Measurements from ENCODE around the gene GAL3ST3.

GAL3ST3 gene

DNA sequence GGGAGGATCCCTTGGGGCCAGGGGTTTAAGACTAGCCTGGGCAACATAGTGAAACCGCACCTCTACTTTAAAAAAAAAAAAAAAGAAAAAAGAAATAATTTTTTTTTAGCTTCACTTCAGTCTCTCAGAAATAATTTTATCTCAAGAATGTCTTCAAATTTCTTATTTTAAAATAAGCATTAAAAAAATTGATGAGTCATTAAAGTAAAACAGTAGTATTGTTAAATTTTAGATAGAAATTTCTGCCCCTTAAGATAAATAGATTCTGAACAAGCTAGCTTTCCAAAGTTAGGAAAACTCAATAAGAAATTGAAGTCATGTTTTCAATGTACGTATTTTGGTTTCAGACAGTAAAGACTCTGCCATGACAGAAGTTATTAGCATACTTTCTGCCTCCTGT, 13.4 kb upstream of the GAL3ST3 start:
- no peaks in the 10 kb centered on the region for H3K27me3 ChIP-seq
- no peak overlapping the region for H3K4me3 ChIP-seq (ENCODE audit: low read depth in 1 of 2, low read length in 1 of 2)
- TF ChIP-seq, protein P1, sequence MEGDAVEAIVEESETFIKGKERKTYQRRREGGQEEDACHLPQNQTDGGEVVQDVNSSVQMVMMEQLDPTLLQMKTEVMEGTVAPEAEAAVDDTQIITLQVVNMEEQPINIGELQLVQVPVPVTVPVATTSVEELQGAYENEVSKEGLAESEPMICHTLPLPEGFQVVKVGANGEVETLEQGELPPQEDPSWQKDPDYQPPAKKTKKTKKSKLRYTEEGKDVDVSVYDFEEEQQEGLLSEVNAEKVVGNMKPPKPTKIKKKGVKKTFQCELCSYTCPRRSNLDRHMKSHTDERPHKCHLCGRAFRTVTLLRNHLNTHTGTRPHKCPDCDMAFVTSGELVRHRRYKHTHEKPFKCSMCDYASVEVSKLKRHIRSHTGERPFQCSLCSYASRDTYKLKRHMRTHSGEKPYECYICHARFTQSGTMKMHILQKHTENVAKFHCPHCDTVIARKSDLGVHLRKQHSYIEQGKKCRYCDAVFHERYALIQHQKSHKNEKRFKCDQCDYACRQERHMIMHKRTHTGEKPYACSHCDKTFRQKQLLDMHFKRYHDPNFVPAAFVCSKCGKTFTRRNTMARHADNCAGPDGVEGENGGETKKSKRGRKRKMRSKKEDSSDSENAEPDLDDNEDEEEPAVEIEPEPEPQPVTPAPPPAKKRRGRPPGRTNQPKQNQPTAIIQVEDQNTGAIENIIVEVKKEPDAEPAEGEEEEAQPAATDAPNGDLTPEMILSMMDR (IDR thresholded peaks at IDR 0.05) = no peak
- H3K36me3 ChIP-seq = peaks cover 94% of the 10 kb centered on the region
- H3K9me3 ChIP-seq = no peaks in the 10 kb centered on the region
- H3K4me1 ChIP-seq (ENCODE audit: control insufficient read depth in 1 of 2, insufficient read depth in 1 of 2, low read depth in 1 of 2, low read length in 1 of 2) = peaks cover 0 to 3% of the 10 kb centered on the region in 2 experiments
- H3K27ac ChIP-seq = no peak overlapping the region

DNA sequence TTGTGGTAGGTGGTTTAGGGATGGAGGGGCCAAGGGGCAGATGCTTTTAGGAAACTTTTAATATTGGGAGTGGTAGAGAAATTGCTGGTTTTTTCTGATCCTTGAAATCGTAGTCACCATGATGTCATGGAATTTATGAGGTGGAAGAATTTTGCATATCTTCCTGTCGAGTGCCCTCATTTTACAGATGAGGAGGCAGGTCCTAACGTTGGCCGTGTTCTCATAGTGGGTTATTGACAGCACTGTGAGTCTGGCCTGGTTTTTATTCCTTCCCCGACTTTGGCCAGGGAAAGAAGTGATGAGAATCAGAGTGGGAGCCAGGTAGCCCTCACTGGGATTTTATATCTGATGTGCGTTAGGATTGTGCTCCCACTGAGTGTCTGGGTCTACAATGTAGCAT, 12.3 kb upstream of the GAL3ST3 start:
- H3K27ac ChIP-seq = no peak overlapping the region
- H3K4me1 ChIP-seq (ENCODE audit: control insufficient read depth in 1 of 2, insufficient read depth in 1 of 2, low read depth in 1 of 2, low read length in 1 of 2) = no peaks in the 10 kb centered on the region
- no peaks in the 10 kb centered on the region for H3K9me3 ChIP-seq
- no peak overlapping the region for H3K4me3 ChIP-seq (ENCODE audit: low read depth in 1 of 2, low read length in 1 of 2)
- TF ChIP-seq, protein P1 (IDR thresholded peaks at IDR 0.05) = no peak
- no peaks in the 10 kb centered on the region for H3K27me3 ChIP-seq
- H3K36me3 ChIP-seq = peaks cover 94% of the 10 kb centered on the region

DNA sequence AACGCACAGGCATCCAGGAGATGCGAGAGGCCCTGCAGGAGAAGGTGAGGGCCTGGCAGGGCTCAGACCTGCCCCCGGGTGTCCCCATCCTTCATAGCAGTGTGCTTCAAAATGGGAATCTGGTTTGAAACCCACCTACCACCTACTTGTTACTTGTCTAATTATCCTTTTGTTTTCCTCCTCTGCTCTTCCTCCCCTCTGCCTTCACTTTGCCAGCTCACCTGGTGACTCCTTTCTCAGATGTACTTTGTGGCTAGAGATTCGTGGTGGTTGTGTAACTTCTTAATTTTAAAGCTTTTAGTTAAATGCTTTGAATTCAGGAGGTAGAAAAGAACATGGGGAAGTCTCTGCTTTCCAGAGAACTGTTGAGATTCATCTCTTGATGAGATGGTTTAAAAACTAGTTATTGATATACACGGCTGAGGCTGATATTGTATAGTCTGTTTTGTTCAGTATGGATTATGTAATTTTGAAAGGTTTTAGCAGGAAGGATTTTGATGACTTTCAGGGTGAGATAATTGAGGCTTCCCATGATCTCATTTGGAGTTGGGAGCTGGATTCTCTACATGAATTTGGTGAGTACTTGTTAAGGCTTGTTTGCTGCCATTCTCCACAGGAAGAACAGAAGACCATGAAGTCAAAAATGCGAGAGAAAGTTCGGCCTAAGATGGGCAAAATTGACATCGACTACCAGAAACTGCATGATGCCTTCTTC, 11.2 kb upstream of the GAL3ST3 start:
- H3K27me3 ChIP-seq = no peaks in the 10 kb centered on the region
- no peaks in the 10 kb centered on the region for H3K9me3 ChIP-seq
- H3K36me3 ChIP-seq = peaks cover 97% of the 10 kb centered on the region
- TF ChIP-seq, protein P1 (IDR thresholded peaks at IDR 0.05) = no peak
- no peak overlapping the region for H3K4me3 ChIP-seq (ENCODE audit: low read depth in 1 of 2, low read length in 1 of 2)
- no peaks in the 10 kb centered on the region for H3K4me1 ChIP-seq (ENCODE audit: control insufficient read depth in 1 of 2, insufficient read depth in 1 of 2, low read depth in 1 of 2, low read length in 1 of 2)
- H3K27ac ChIP-seq = no peak overlapping the region

DNA sequence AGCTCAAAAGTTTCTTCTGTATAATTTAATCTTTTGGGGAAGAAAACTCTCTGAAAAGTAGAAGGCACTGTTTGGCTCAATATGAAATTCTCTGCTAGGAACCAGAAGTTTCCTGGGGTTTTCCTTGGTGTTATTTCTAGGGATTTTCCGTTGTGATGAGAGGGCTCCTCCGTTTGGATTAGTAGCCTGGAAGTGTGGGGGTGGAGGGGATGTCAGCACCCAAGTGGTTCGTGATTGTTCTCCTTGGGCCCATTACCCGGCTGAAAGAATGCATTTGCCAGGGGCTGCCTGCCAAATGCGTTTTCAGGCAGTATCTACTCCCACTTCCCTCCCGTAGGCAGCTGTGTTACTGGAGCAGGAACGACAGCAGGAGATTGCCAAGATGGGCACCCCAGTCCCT, 7.5 kb upstream of the GAL3ST3 start:
- Histone ChIP-seq H3K4me3 (ENCODE audit: low read depth in 1 of 2, low read length in 1 of 2) (no peak overlapping the region), H3K4me1 (ENCODE audit: control insufficient read depth in 1 of 2, insufficient read depth in 1 of 2, low read depth in 1 of 2, low read length in 1 of 2) (peaks cover 13 to 14% of the 10 kb centered on the region in 2 experiments), H3K9me3 (no peaks in the 10 kb centered on the region), H3K36me3 (peaks cover 76% of the 10 kb centered on the region), H3K27me3 (no peaks in the 10 kb centered on the region), H3K27ac (no peak overlapping the region)
- TF ChIP-seq, protein P1 (IDR thresholded peaks at IDR 0.05) = no peak

DNA sequence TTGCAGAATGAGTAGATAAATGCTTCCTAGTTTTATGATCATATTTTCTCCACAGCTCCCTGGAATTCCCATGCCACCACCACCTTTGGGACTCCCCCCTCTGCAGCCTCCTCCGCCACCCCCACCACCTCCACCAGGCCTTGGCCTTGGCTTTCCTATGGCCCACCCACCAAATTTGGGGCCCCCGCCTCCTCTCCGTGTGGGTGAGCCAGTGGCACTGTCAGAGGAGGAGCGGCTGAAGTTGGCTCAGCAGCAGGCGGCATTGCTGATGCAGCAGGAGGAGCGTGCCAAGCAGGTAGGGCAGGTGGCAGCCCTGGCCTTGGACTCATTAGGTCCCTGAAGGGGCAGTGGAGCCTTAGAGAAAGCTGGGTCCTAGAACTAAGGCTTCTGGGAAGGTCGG, 6.1 kb upstream of the GAL3ST3 start:
- no peak overlapping the region for H3K4me3 ChIP-seq (ENCODE audit: low read depth in 1 of 2, low read length in 1 of 2)
- H3K27ac ChIP-seq = no peak overlapping the region
- TF ChIP-seq, protein P1 (IDR thresholded peaks at IDR 0.05) = no peak
- no peaks in the 10 kb centered on the region for H3K9me3 ChIP-seq
- peaks cover 61% of the 10 kb centered on the region for H3K36me3 ChIP-seq
- H3K4me1 ChIP-seq (ENCODE audit: control insufficient read depth in 1 of 2, insufficient read depth in 1 of 2, low read depth in 1 of 2, low read length in 1 of 2) = peaks cover 19 to 23% of the 10 kb centered on the region in 2 experiments
- peaks cover under 1% of the 10 kb centered on the region for H3K27me3 ChIP-seq
